ENCODE measurements around the gene HSPG2.

GRCh38 chr1:21778405-21778727 lies 158.7 kb downstream of the HSPG2 start:
- no peak for TF ChIP-seq CTCF (IDR thresholded peaks at IDR 0.05)
- no peak for TF ChIP-seq POLR2AphosphoS5 (IDR thresholded peaks at IDR 0.05; ENCODE audit: insufficient read depth in 1 of 2, low read depth in 1 of 2)
